Measurements from ENCODE around the gene ELL2. TPM values are rescaled to one million over a fixed set of nuclear protein-coding genes. Genes with fewer than 3 reads are reported as not detected.

ELL2 gene
- total and polyA plus RNA-seq, 9 of the 15 experiments (the other 6 are each of a cell fraction or from before 2014, with no cell fraction given): 4.3 to 18.3 (median 14.5) TPM

DNA sequence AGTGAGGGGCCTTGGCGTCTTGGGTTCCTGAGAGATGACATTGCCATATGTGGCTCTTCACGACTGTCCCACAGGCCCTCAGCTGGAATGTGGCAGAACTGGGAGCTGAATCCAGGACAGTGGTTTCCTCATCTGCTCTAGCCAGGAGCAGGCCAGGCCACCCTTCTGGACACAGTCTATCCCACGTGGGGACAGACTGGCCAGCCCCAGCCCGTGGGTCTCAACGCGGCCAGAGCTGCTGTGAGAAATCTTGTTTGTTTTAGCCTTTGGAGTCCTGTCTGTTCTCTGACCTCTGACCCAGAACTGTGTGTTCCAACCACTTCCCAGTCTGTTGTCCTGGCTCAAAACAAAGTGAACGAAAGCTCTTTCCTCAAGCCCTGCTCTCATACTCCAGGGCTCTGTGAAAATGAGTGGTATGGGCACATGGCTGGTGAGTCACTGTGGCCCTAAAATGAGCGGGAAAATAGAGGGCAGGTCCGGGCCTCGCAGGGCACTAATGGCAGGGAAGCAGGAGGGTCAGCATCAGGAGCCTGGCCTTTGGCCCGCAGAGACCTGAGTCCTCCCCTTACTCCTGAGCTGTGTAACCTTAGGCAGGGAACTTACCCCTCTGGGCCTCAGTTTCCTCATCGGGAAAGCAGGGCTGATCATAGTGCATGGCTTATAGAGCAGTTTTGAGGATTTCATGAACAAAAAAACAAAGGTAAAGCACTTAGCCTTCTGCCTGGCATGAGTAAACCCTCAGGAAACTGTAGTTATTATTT, 104.3 kb downstream of the ELL2 start (continued):
- TF ChIP-seq, protein P1, sequence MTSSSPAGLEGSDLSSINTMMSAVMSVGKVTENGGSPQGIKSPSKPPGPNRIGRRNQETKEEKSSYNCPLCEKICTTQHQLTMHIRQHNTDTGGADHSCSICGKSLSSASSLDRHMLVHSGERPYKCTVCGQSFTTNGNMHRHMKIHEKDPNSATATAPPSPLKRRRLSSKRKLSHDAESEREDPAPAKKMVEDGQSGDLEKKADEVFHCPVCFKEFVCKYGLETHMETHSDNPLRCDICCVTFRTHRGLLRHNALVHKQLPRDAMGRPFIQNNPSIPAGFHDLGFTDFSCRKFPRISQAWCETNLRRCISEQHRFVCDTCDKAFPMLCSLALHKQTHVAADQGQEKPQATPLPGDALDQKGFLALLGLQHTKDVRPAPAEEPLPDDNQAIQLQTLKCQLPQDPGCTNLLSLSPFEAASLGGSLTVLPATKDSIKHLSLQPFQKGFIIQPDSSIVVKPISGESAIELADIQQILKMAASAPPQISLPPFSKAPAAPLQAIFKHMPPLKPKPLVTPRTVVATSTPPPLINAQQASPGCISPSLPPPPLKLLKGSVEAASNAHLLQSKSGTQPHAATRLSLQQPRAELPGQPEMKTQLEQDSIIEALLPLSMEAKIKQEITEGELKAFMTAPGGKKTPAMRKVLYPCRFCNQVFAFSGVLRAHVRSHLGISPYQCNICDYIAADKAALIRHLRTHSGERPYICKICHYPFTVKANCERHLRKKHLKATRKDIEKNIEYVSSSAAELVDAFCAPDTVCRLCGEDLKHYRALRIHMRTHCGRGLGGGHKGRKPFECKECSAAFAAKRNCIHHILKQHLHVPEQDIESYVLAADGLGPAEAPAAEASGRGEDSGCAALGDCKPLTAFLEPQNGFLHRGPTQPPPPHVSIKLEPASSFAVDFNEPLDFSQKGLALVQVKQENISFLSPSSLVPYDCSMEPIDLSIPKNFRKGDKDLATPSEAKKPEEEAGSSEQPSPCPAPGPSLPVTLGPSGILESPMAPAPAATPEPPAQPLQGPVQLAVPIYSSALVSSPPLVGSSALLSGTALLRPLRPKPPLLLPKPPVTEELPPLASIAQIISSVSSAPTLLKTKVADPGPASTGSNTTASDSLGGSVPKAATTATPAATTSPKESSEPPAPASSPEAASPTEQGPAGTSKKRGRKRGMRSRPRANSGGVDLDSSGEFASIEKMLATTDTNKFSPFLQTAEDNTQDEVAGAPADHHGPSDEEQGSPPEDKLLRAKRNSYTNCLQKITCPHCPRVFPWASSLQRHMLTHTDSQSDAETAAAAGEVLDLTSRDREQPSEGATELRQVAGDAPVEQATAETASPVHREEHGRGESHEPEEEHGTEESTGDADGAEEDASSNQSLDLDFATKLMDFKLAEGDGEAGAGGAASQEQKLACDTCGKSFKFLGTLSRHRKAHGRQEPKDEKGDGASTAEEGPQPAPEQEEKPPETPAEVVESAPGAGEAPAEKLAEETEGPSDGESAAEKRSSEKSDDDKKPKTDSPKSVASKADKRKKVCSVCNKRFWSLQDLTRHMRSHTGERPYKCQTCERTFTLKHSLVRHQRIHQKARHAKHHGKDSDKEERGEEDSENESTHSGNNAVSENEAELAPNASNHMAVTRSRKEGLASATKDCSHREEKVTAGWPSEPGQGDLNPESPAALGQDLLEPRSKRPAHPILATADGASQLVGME (CRISPR knock-in tag; IDR thresholded peaks at IDR 0.05): no peak
- TF ChIP-seq KLF10 (CRISPR knock-in tag; IDR thresholded peaks at IDR 0.05): no peak
- TF ChIP-seq ARID1B (IDR thresholded peaks at IDR 0.05): peak; percentile 35
- TF ChIP-seq L3MBTL2 (IDR thresholded peaks at IDR 0.05): peak; percentile 57
- no peak for TF ChIP-seq MAFF (IDR thresholded peaks at IDR 0.05; ENCODE audit: low read length)
- TF ChIP-seq, protein P2, sequence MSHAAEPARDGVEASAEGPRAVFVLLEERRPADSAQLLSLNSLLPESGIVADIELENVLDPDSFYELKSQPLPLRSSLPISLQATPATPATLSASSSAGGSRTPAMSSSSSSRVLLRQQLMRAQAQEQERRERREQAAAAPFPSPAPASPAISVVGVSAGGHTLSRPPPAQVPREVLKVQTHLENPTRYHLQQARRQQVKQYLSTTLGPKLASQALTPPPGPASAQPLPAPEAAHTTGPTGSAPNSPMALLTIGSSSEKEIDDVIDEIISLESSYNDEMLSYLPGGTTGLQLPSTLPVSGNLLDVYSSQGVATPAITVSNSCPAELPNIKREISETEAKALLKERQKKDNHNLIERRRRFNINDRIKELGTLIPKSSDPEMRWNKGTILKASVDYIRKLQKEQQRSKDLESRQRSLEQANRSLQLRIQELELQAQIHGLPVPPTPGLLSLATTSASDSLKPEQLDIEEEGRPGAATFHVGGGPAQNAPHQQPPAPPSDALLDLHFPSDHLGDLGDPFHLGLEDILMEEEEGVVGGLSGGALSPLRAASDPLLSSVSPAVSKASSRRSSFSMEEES (CRISPR knock-in tag; IDR thresholded peaks at IDR 0.05): no peak
- TF ChIP-seq MYBL2 (IDR thresholded peaks at IDR 0.05; ENCODE audit: low read depth): no peak
- TF ChIP-seq MYBL2 (CRISPR knock-in tag; IDR thresholded peaks at IDR 0.05; ENCODE audit: borderline replicate concordance): no peak
- no peak for TF ChIP-seq MAFG (tag; conservative IDR thresholded peaks at IDR 0.05)
- TF ChIP-seq MTA1 (IDR thresholded peaks at IDR 0.05; ENCODE audit: borderline replicate concordance): no peak
- no peak for TF ChIP-seq ZNF764 (CRISPR knock-in tag; IDR thresholded peaks at IDR 0.05; ENCODE audit: low read depth)
- TF ChIP-seq BRD4 (IDR thresholded peaks at IDR 0.05): no peak
- TF ChIP-seq, protein P3, sequence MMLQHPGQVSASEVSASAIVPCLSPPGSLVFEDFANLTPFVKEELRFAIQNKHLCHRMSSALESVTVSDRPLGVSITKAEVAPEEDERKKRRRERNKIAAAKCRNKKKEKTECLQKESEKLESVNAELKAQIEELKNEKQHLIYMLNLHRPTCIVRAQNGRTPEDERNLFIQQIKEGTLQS (IDR thresholded peaks at IDR 0.05): peak; percentile 44; the same call in 1 of the 2 replicates
- TF ChIP-seq, protein P3 (CRISPR knock-in tag; conservative IDR thresholded peaks at IDR 0.05): no peak
- 0 out of 2 replicates have a peak, but pooled peaks have one; percentile 30 for TF ChIP-seq SOX6 (IDR thresholded peaks at IDR 0.05)
- no peak for TF ChIP-seq MECOM (CRISPR knock-in tag; IDR thresholded peaks at IDR 0.05)
- no peak for TF ChIP-seq NRF1 (conservative IDR thresholded peaks at IDR 0.05 in 1 of 2, IDR thresholded peaks at IDR 0.05 in 1 of 2)
- TF ChIP-seq OTX1 (CRISPR knock-in tag; IDR thresholded peaks at IDR 0.05): no peak
- TF ChIP-seq, protein P4, sequence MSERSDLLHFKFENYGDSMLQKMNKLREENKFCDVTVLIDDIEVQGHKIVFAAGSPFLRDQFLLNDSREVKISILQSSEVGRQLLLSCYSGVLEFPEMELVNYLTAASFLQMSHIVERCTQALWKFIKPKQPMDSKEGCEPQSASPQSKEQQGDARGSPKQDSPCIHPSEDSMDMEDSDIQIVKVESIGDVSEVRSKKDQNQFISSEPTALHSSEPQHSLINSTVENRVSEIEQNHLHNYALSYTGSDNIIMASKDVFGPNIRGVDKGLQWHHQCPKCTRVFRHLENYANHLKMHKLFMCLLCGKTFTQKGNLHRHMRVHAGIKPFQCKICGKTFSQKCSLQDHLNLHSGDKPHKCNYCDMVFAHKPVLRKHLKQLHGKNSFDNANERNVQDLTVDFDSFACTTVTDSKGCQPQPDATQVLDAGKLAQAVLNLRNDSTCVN (CRISPR knock-in tag; IDR thresholded peaks at IDR 0.05): no peak
- no peak for TF ChIP-seq HNRNPK (IDR thresholded peaks at IDR 0.05; ENCODE audit: low read depth, low read length, poor library complexity, severe bottlenecking)

Data from K562 (cell line).